Cardiac muscle cell (in vitro differentiated cells and primary cell): Measurements from ENCODE around the gene PKP4. TPM values are rescaled to one million over a fixed set of nuclear protein-coding genes. Genes with fewer than 3 reads are reported as not detected.

Experiments
- DNase-seq, 2 donors: peaks; one replicate each; pipeline versions ENCODE4 v3.0.0 to v3.0.0-alpha.2; 2010 to 2017; ENCODE audit warnings: low read depth in 1 of 2, low spot score in 1 of 2
- H3K27ac ChIP-seq: fragments of 200-600 bp; sonication (generic); 2 replicates; pipeline ENCODE4 v1.5.1; 2016
- H3K27me3 ChIP-seq: fragments of 200-600 bp; sonication (generic); 2 replicates; pipeline ENCODE4 v1.6.0; 2016; ENCODE audit warnings: control low read depth
- H3K36me3 ChIP-seq: fragments of 200-600 bp; sonication (generic); 2 replicates; pipeline ENCODE4 v1.5.1; 2016; ENCODE audit warnings: control low read depth
- H3K4me1 ChIP-seq: fragments of 200-600 bp; sonication (generic); 2 replicates; pipeline ENCODE4 v1.8.1; 2017; ENCODE audit warnings: low read depth, mild to moderate bottlenecking, mixed run types
- H3K4me3 ChIP-seq: fragments of 200-600 bp; sonication (generic); 2 replicates; pipeline ENCODE4 v1.5.1; 2016; ENCODE audit warnings: mild to moderate bottlenecking
- H3K9me3 ChIP-seq: fragments of 200-600 bp; sonication (generic); 2 replicates; pipeline ENCODE4 v1.5.1; 2017; ENCODE audit warnings: low read depth, mild to moderate bottlenecking, control low read depth
- polyA plus RNA-seq: library from polyadenylated mRNA; unstranded; fragments of >200 nt; fragmentation: Nextera tagmentation; extraction: Ambion mirVana; gene quantifications from 2 replicates; pipeline ENCODE4 v1.2.1, GENCODE V29; 2016
- total RNA-seq: library from RNA; depleted of rRNA; stranded (reverse); fragments of >200 nt; gene quantifications from 2 replicates; pipeline ENCODE4 v1.2.3, GENCODE V29; 2016
- TF ChIP-seq, protein P1 (sequence below): IDR thresholded peaks from 2 replicates; pipeline ENCODE4 v1.5.1; 2012; ENCODE audit warnings: low read depth, mild to moderate bottlenecking, low read length

Gene PKP4
- total and polyA plus RNA-seq, 2 experiments from 2014 or later: 7.2 to 73.1 TPM

DNA sequence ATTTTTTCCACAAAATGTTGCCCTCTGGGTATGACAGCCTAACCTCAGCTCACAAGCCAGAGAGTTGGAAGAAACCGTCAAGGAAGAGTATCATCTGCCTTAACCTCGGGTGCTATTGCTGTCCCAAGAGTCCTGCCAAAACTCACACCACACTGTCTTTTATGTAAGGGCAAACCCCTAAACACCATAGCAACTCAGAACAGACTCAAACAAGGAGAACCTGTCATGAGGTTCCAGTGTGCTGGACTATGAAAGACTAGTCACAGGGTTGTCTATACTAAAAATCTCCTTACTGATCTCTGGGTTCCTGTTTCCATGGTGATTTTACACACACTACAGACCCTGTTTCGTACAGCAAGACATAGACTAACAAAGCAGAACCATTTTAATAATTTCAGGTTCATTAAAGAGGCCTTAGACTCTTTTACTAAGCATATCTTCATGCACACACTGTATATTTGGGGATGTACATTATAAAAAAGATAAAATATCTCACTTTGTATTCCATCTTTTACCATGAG, 159.8 kb downstream of the PKP4 start:
- no peak for DNase-seq
- Histone ChIP-seq H3K27ac (no peak overlapping the region), H3K36me3 (no peaks in the 10 kb centered on the region), H3K27me3 (no peaks in the 10 kb centered on the region), H3K4me3 (no peak overlapping the region), H3K9me3 (no peaks in the 10 kb centered on the region), H3K4me1 (no peaks in the 10 kb centered on the region)
- TF ChIP-seq, protein P1, sequence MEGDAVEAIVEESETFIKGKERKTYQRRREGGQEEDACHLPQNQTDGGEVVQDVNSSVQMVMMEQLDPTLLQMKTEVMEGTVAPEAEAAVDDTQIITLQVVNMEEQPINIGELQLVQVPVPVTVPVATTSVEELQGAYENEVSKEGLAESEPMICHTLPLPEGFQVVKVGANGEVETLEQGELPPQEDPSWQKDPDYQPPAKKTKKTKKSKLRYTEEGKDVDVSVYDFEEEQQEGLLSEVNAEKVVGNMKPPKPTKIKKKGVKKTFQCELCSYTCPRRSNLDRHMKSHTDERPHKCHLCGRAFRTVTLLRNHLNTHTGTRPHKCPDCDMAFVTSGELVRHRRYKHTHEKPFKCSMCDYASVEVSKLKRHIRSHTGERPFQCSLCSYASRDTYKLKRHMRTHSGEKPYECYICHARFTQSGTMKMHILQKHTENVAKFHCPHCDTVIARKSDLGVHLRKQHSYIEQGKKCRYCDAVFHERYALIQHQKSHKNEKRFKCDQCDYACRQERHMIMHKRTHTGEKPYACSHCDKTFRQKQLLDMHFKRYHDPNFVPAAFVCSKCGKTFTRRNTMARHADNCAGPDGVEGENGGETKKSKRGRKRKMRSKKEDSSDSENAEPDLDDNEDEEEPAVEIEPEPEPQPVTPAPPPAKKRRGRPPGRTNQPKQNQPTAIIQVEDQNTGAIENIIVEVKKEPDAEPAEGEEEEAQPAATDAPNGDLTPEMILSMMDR: no peak

DNA sequence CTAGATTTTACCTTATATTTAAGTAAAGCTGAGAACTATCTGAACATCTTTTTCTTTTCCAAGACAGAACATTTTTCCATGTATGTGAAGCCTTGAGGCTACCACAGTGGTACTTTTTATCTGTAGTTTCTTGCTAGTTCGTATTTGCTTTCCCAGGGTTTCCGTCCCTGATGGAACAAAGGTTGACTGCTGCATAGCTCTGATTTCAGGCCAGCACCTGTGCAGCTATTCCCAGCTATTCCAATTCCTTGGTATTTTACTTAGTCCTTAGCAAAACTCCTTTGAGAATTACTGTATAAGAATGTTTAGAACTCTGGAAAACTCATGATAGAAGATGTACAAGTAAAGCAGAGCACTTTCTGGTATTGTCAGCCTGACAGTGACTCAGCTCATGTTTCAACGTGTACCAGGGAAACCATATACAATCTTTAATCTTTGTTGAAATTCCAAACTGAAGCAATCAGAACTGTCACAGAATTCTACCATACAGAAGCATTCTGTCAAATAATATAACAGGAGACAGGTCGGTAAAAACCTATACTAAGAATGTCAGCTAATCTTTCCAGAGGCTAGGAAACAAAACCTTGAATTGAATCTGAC, 162.2 kb downstream of the PKP4 start:
- Histone ChIP-seq H3K9me3 (no peaks in the 10 kb centered on the region), H3K4me3 (no peak overlapping the region), H3K4me1 (no peaks in the 10 kb centered on the region), H3K36me3 (peaks cover 10% of the 10 kb centered on the region), H3K27me3 (no peaks in the 10 kb centered on the region), H3K27ac (peak overlapping the region; percentile 41)
- peak in 1 of 2 donors; percentile 12 for DNase-seq
- TF ChIP-seq, protein P1: no peak

DNA sequence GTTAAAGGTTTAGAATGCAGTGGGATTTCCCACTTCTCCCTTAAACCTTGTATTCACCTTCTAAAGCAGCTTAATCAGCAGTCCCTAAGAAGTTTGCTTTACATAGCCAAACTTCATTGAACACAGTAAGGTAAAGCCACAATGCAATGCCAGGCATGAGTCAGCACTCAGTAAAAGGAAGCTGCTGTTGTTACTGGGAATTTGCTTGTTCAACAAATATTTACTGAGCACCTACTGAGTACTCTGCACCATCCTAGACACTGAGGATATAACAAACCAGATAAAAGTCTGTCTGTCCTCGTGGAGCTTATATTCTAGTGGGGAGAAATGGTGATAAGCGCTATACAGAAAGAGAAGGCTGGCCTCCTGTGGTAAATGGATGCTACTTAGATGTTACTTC, 162.7 kb downstream of the PKP4 start:
- H3K4me3 ChIP-seq: no peak overlapping the region
- no peaks in the 10 kb centered on the region for H3K9me3 ChIP-seq
- peak overlapping the region; percentile 41 for H3K27ac ChIP-seq
- no peaks in the 10 kb centered on the region for H3K4me1 ChIP-seq
- no peaks in the 10 kb centered on the region for H3K27me3 ChIP-seq
- H3K36me3 ChIP-seq: peaks cover 13% of the 10 kb centered on the region
- peak in 1 of 2 donors; percentile 55 for DNase-seq
- TF ChIP-seq, protein P1: no peak

DNA sequence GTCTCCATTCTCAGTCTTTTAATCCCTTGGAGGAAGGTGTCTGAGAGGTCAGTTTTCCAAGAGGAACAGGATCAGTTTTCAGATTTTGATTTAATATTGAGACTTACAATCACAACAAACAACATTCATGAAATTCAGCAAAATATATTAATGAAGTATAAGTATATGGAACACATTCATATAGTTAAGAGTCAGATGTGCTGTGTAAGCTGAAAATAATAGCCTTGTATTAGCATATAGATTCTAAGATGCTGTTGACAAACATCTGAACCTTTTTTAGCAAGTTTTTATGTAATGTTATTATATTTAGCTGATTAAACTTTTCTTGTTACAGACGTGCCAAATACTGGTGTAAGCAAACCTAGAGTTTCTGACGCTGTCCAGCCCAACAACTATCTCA, 163.9 kb downstream of the PKP4 start:
- Histone ChIP-seq H3K36me3 (peaks cover 13% of the 10 kb centered on the region), H3K9me3 (no peaks in the 10 kb centered on the region), H3K4me3 (no peak overlapping the region), H3K27ac (no peak overlapping the region), H3K27me3 (no peaks in the 10 kb centered on the region), H3K4me1 (no peaks in the 10 kb centered on the region)
- no peak for DNase-seq
- TF ChIP-seq, protein P1: no peak

DNA sequence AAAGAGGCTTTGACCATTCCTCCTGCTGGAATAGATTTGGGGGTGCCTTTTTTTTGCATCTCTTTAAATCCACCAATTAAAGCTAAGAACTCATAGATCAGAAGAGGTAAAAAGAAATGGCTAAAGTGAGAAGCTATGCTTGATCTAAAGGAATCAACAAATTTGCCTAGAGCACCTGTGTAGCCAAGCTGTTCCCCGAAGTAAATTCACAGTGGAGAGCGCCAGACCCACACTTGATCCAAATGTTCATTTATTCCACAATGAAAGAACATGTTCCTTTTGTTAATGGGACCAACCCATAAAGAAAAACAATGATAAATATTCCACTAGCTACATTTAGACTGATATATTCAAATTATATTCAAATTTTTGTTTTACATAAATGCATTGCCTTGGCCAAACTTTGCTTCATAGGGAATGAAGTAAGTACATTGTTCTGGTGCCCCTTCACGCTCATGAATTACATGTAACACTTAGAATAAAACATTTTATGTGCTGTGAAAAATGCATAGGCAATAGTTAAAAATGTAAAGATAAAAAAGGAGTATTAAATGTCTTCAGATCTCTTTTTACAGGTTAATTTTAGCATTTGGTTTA, 167.4 kb downstream of the PKP4 start:
- H3K9me3 ChIP-seq: no peaks in the 10 kb centered on the region
- peaks cover 13% of the 10 kb centered on the region for H3K36me3 ChIP-seq
- no peak for DNase-seq
- no peak overlapping the region for H3K27ac ChIP-seq
- no peak overlapping the region for H3K4me3 ChIP-seq
- H3K27me3 ChIP-seq: no peaks in the 10 kb centered on the region
- TF ChIP-seq, protein P1: no peak
- no peaks in the 10 kb centered on the region for H3K4me1 ChIP-seq
